AG04450 (cell line): ENCODE data around the gene NAIF1. TPM values are rescaled to one million over a fixed set of nuclear protein-coding genes. Genes with fewer than 3 reads are reported as not detected.

Experiments used
- CTCF ChIA-PET: fragments of 300-600, 350-600 bp; formaldehyde crosslinking; extraction: SDS; loops from one replicate; lab custom pipeline; 2022; ENCODE audit warnings: antibody characterized with exemption, inconsistent platforms; lab: Charles Lee
- POLR2A ChIA-PET: fragments of 350-600 bp; formaldehyde crosslinking; extraction: SDS; loops from one replicate; lab custom pipeline; 2021; ENCODE audit warnings: antibody characterized with exemption, inconsistent platforms; lab: Yijun Ruan, JAX
- DNase-seq: peaks from one replicate; pipeline ENCODE4 v3.0.0-alpha.2; 2011; ENCODE audit warnings: low read depth, low spot score
- H3K27ac ChIP-seq: one replicate; pipeline ENCODE4 v1.5.1; 2012; ENCODE audit warnings: low read depth, low read length, control low read depth
- H3K27me3 ChIP-seq: one replicate; pipeline ENCODE4 v1.6.0; 2012; ENCODE audit warnings: low read length; ENCODE audit not compliant: control insufficient read depth, insufficient read depth
- H3K4me3 ChIP-seq: 2 replicates; pipeline ENCODE4 v1.5.1; 2011; ENCODE audit warnings: mild to moderate bottlenecking, low read depth, low read length, control low read depth
- H3K9me3 ChIP-seq: 2 replicates; pipeline ENCODE4 v1.5.1; 2012; ENCODE audit warnings: low read length; ENCODE audit not compliant: control insufficient read depth, insufficient read depth
- CTCF ChIP-seq: IDR thresholded peaks from 2 replicates; pipeline ENCODE4 v1.5.1; 2011; ENCODE audit warnings: low read depth, low read length, control low read depth, inconsistent platforms
- polyA plus RNA-seq: library from polyadenylated mRNA; depleted of rRNA; stranded (reverse); fragments of >200 nt; gene quantifications from 2 replicates; pipeline ENCODE4 v1.2.3, GENCODE V29; 2011

The NAIF1 gene
- polyA plus RNA-seq, 1 experiment, result 7.5 TPM

GRCh38 chr9:128094950-128095544 is 27.9 kb upstream of the NAIF1 start:
- no peaks in the 10 kb centered on the region for H3K27me3 ChIP-seq
- no peak for DNase-seq
- H3K4me3 ChIP-seq, result no peak overlapping the region
- peak overlapping the region; percentile 84 for H3K27ac ChIP-seq
- no peak for TF ChIP-seq CTCF
- H3K9me3 ChIP-seq, result no peaks in the 10 kb centered on the region
- ChIA-PET CTCF (interaction anchor here (1.3 to 6.7 kb wide), 4 partner anchors 23 to 152 kb away, joined by 4 to 42 read pairs (median 8); no protein-coding TSS in a partner anchor), POLR2A (interaction anchor here (0.6 to 1.6 kb wide), 3 partner anchors 14 to 171 kb away, joined by 3 to 7 read pairs (median 4); partner anchors contain the start of gene EEIG1)

- no peak for TF ChIP-seq CTCF
- Histone ChIP-seq H3K27ac (peak overlapping the region; percentile 84), H3K4me3 (peak overlapping the region; percentile 42), H3K9me3 (no peaks in the 10 kb centered on the region), H3K27me3 (no peaks in the 10 kb centered on the region)
- POLR2A ChIA-PET, result interaction anchor here (0.6 to 1.6 kb wide), 4 partner anchors 13 to 170 kb away, joined by 3 to 7 read pairs (median 4); partner anchors contain the start of genes EEIG1, NAIF1 and SLC25A25
- peak; percentile 89 for DNase-seq
- CTCF ChIA-PET, result interaction anchor here (1.3 to 6.7 kb wide), 5 partner anchors 23 to 151 kb away, joined by 4 to 42 read pairs (median 13); no protein-coding TSS in a partner anchor
Measured at GRCh38 chr9:128094166-128094949, 27.2 kb upstream of the NAIF1 start.

- CTCF ChIA-PET, result interaction anchor here (0.7 to 6.7 kb wide), 4 partner anchors 9 to 150 kb away, joined by 3 to 42 read pairs (median 18); no protein-coding TSS in a partner anchor
- POLR2A ChIA-PET, result no interaction called here
- no peak for DNase-seq
Measured at GRCh38 chr9:128093011-128093410, 25.9 kb upstream of the NAIF1 start.

GRCh38 chr9:128092199-128092977 is 25.3 kb upstream of the NAIF1 start:
- Histone ChIP-seq H3K27me3 (no peaks in the 10 kb centered on the region), H3K9me3 (no peaks in the 10 kb centered on the region), H3K4me3 (peak overlapping the region; percentile 48), H3K27ac (peak overlapping the region; percentile 52)
- ChIA-PET POLR2A (interaction anchor here (0.8 kb wide), 1 partner anchor 74 kb away, joined by 4 read pairs; no protein-coding TSS in a partner anchor), CTCF (interaction anchor here (0.7 to 6.7 kb wide), 5 partner anchors 8 to 149 kb away, joined by 3 to 42 read pairs (median 8); no protein-coding TSS in a partner anchor)
- DNase-seq, result no peak
- TF ChIP-seq CTCF, result no peak

More at GRCh38 chr9:128093011-128093410, 25.9 kb upstream of the NAIF1 start:
- Histone ChIP-seq H3K27me3 (no peaks in the 10 kb centered on the region), H3K4me3 (no peak overlapping the region), H3K9me3 (no peaks in the 10 kb centered on the region), H3K27ac (peak overlapping the region; percentile 84)
- no peak for TF ChIP-seq CTCF
